ENCODE results near the gene BFSP1. TPM values are rescaled to one million over a fixed set of nuclear protein-coding genes. Genes with fewer than 3 reads are reported as not detected.
A peak's percentile ranks its signal among the peaks of the same experiment; 100 is the strongest.

BFSP1 gene
- total RNA-seq, 4 donors from 2014 or later = 0.75 to 1.00 (median 0.82) TPM; not detected in 1

DNA sequence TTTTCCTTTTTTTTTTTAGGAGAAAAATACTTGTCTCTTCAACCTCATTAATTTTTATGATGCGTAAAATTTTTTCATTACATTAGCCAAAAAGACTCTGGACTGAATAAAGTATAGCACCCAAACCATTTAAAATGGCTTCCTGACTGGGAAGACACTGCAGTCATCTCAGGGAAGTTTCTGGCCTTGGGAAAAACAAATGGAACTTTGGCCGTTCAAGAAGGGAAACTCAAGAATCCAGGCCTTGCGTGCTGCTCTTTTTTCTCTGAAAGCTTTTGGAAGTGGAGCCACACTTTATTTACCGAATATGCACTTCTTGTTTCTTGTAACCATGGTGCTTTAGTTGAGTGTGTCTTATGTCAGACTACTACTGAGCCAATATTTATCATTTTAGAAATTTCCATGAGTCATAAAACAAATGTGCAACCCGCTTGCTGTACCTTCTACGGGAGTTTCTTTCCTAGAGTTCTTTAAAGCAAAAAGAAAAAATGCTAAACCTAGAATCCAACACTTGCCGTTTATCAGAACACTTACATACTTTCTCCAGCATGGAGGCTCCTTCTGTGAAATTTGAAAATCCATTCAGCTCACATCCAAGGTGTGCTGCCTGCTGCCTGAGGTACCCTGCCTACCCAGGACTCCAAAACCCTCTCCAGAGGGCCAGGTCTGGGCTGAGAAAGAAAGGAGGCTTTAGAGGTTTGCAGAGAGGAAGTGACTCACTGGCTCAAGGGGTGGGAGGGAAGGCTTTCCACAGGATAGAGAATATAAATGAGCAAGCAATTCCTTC lies 27.2 kb upstream of the BFSP1 start:
- Histone ChIP-seq H3K27ac (peak overlapping the region; percentile 85 to 98 (median 88)), H3K4me3 (no peak overlapping the region), H3K27me3 (no peaks in the 10 kb centered on the region), H3K4me1 (peaks cover 13 to 35% (median 27%) of the 10 kb centered on the region in 4 donors), H3K9me3 (no peaks in the 10 kb centered on the region), H3K36me3 (no peaks in the 10 kb centered on the region)
- in situ Hi-C loops (cut with MboI; ENCODE audit: low pct_ligation_motif_present in 1 of 4, low pct_unique_long_range_greater_than_20kb in 1 of 4, low sequenced_read_pairs in 3 of 4) (no loop called here), intact Hi-C loops (cut with DNase I; ENCODE audit: low total_unique reads) (no loop called here)
- TF ChIP-seq CTCF (IDR thresholded peaks at IDR 0.05) = no peak
- peak; percentile 43 to 73 (median 61) for TF ChIP-seq POLR2AphosphoS5 (IDR thresholded peaks at IDR 0.05)
- TF ChIP-seq EP300 (IDR thresholded peaks at IDR 0.05; ENCODE audit: low read depth) = peak; percentile 28
- 35 to 39% methylated on average over 6 to 7 of the region's 7 CpGs for WGBS, 2 donors (ENCODE audit: low coverage in 1 of 2)
- DNase-seq = peak; percentile 35

DNA sequence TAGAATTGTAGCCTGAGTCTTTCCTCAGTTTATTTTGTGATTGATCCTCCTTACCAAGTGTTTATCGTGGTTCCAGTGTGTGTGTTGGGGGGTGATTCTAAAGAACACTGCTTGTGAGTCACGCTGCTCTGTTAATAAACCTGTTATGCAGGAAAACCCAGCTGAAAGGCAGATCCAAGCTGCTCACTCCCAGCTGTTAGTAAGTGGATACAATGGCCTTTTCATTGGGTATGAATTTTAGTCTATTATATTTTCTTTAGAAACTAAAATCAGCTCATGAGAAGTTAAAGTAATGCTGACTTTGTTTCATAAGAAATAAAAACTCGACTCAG lies 26.5 kb upstream of the BFSP1 start:
- no peaks in the 10 kb centered on the region for H3K9me3 ChIP-seq
- in situ Hi-C loops (cut with MboI; ENCODE audit: low pct_ligation_motif_present in 1 of 4, low pct_unique_long_range_greater_than_20kb in 1 of 4, low sequenced_read_pairs in 3 of 4) = no loop called here
- TF ChIP-seq POLR2AphosphoS5 (IDR thresholded peaks at IDR 0.05) = no peak
- no peak for TF ChIP-seq EP300 (IDR thresholded peaks at IDR 0.05; ENCODE audit: low read depth)
- H3K4me1 ChIP-seq = peaks cover 13 to 35% (median 25%) of the 10 kb centered on the region in 4 donors
- peak; percentile 37 for DNase-seq
- H3K36me3 ChIP-seq = no peaks in the 10 kb centered on the region
- 16 to 31% methylated on average over 3 of the region's 3 CpGs for WGBS, 2 donors (ENCODE audit: low coverage in 1 of 2)
- no peaks in the 10 kb centered on the region for H3K27me3 ChIP-seq
- H3K27ac ChIP-seq = peak overlapping the region; percentile 85 to 98 (median 88)
- intact Hi-C loops (cut with DNase I; ENCODE audit: low total_unique reads) = no loop called here
- H3K4me3 ChIP-seq = no peak overlapping the region

GRCh38 chr20:17556837-17557674 lies 25.9 kb upstream of the BFSP1 start:
- Histone ChIP-seq H3K4me1 (peaks cover 13 to 35% (median 25%) of the 10 kb centered on the region in 4 donors), H3K36me3 (no peaks in the 10 kb centered on the region), H3K4me3 (no peak overlapping the region), H3K27ac (peak overlapping the region; percentile 85 to 98 (median 88)), H3K27me3 (no peaks in the 10 kb centered on the region), H3K9me3 (no peaks in the 10 kb centered on the region)
- peak; percentile 73 for DNase-seq
- TF ChIP-seq POLR2AphosphoS5 (IDR thresholded peaks at IDR 0.05) = peak in 2 of 3 donors; percentile 41 to 44
- TF ChIP-seq EP300 (IDR thresholded peaks at IDR 0.05; ENCODE audit: low read depth) = no peak
- intact Hi-C loops (cut with DNase I; ENCODE audit: low total_unique reads) (no loop called here), in situ Hi-C loops (cut with MboI; ENCODE audit: low pct_ligation_motif_present in 1 of 4, low pct_unique_long_range_greater_than_20kb in 1 of 4, low sequenced_read_pairs in 3 of 4) (no loop called here)
- 39 to 62% methylated on average over 2 to 11 of the region's 11 CpGs for WGBS, 2 donors (ENCODE audit: low coverage in 1 of 2)

GRCh38 chr20:17555106-17555505 lies 23.9 kb upstream of the BFSP1 start:
- DNase-seq = no peak
- H3K27me3 ChIP-seq = no peaks in the 10 kb centered on the region
- no peak overlapping the region for H3K4me3 ChIP-seq
- no peak for TF ChIP-seq EP300 (IDR thresholded peaks at IDR 0.05; ENCODE audit: low read depth)
- in situ Hi-C loops (cut with MboI; ENCODE audit: low pct_ligation_motif_present in 1 of 4, low pct_unique_long_range_greater_than_20kb in 1 of 4, low sequenced_read_pairs in 3 of 4) (no loop called here), intact Hi-C loops (cut with DNase I; ENCODE audit: low total_unique reads) (no loop called here)
- no peaks in the 10 kb centered on the region for H3K36me3 ChIP-seq
- H3K9me3 ChIP-seq = no peaks in the 10 kb centered on the region
- 79 to 93% methylated on average over 3 of the region's 3 CpGs for WGBS, 2 donors (ENCODE audit: low coverage in 1 of 2)
- H3K4me1 ChIP-seq = peaks cover 13 to 35% (median 25%) of the 10 kb centered on the region in 4 donors
- H3K27ac ChIP-seq = peak overlapping the region in 3 of 4 donors; percentile 52 to 98 (median 85)

- Histone ChIP-seq H3K36me3 (no peaks in the 10 kb centered on the region), H3K4me3 (no peak overlapping the region), H3K27me3 (no peaks in the 10 kb centered on the region), H3K9me3 (no peaks in the 10 kb centered on the region), H3K27ac (no peak overlapping the region), H3K4me1 (peaks cover 0 to 4% (median 2%) of the 10 kb centered on the region in 4 donors)
- 70 to 89% methylated on average over 3 to 4 of the region's 4 CpGs for WGBS, 2 donors (ENCODE audit: low coverage in 1 of 2)
- intact Hi-C loops (cut with DNase I; ENCODE audit: low total_unique reads) = no loop called here
- in situ Hi-C loops (cut with MboI; ENCODE audit: low pct_ligation_motif_present in 1 of 4, low pct_unique_long_range_greater_than_20kb in 1 of 4, low sequenced_read_pairs in 3 of 4) = loop anchor here in 2 of 4 donors (25.0 kb wide), 2 partner anchors 88 to 338 kb away; no protein-coding TSS in a partner anchor
- no peak for TF ChIP-seq EP300 (IDR thresholded peaks at IDR 0.05; ENCODE audit: low read depth)
- TF ChIP-seq POLR2AphosphoS5 (IDR thresholded peaks at IDR 0.05) = no peak
- TF ChIP-seq POLR2A (IDR thresholded peaks at IDR 0.05) = no peak
- no peak for TF ChIP-seq CTCF (IDR thresholded peaks at IDR 0.05)
- no peak for DNase-seq
Measured at GRCh38 chr20:17549131-17549530, 18.0 kb upstream of the BFSP1 start.
